LNCaP clone FGC (cell line): ENCODE measurements around the gene SLC35B4.

Experiments used
- DNase-seq: peaks from one replicate; pipeline ENCODE4 v3.0.0-alpha.2; 2011; ENCODE audit warnings: low read depth
- H3K4me3 ChIP-seq: 2 replicates; pipeline ENCODE4 v1.5.1; 2011; ENCODE audit warnings: mild to moderate bottlenecking, low read depth, low read length, control low read depth
- CTCF ChIP-seq: IDR thresholded peaks from 2 replicates; pipeline ENCODE4 v1.5.1; 2012; ENCODE audit warnings: mild to moderate bottlenecking; ENCODE audit not compliant: control insufficient read depth, insufficient read depth; ENCODE audit errors: extremely low read depth

SLC35B4 gene

GRCh38 chr7:134316539-134317344 is at the start of gene SLC35B4:
Gene SLC35B4 (minus strand): TSS chr7:134316930. CDS start chr7:134316751, 179 bp downstream.
- peak; percentile 94 for DNase-seq
- H3K4me3 ChIP-seq = peak within 1 kb of the TSS; percentile 86
- TF ChIP-seq CTCF = no peak

- no peak for DNase-seq
- H3K4me3 ChIP-seq = no peak overlapping the region
- TF ChIP-seq CTCF = no peak
Observed at GRCh38 chr7:134366481-134366880, 49.8 kb upstream of the SLC35B4 start.

- no peak for TF ChIP-seq CTCF
- no peak overlapping the region for H3K4me3 ChIP-seq
- no peak for DNase-seq
Observed at GRCh38 chr7:134365341-134366054, 48.8 kb upstream of the SLC35B4 start.

GRCh38 chr7:134364619-134365037 is 47.9 kb upstream of the SLC35B4 start:
- H3K4me3 ChIP-seq = no peak overlapping the region
- no peak for TF ChIP-seq CTCF
- no peak for DNase-seq

GRCh38 chr7:134362587-134363483 is 46.1 kb upstream of the SLC35B4 start:
- no peak for DNase-seq
- no peak overlapping the region for H3K4me3 ChIP-seq
- TF ChIP-seq CTCF = no peak

- no peak overlapping the region for H3K4me3 ChIP-seq
- no peak for DNase-seq
- TF ChIP-seq CTCF = no peak
Observed at GRCh38 chr7:134359787-134360432, 43.2 kb upstream of the SLC35B4 start.
